ENCODE results near the gene ATRAID.

ATRAID gene

GRCh38 chr2:27221166-27221565 is 9.3 kb downstream of the ATRAID start:
- DNase-seq: no peak

GRCh38 chr2:27222407-27222806 is 10.6 kb downstream of the ATRAID start:
- DNase-seq: no peak

- DNase-seq: no peak
Measured at GRCh38 chr2:27223416-27223815, 11.6 kb downstream of the ATRAID start.

GRCh38 chr2:27225526-27225925 is 13.7 kb downstream of the ATRAID start:
- no peak for DNase-seq

GRCh38 chr2:27227501-27227900 is 15.7 kb downstream of the ATRAID start:
- no peak for DNase-seq

GRCh38 chr2:27231921-27232320 is 20.1 kb downstream of the ATRAID start:
- DNase-seq: no peak

GRCh38 chr2:27233341-27233740 is 21.5 kb downstream of the ATRAID start:
- no peak for DNase-seq

GRCh38 chr2:27236136-27236535 is 24.3 kb downstream of the ATRAID start:
- no peak for DNase-seq

- DNase-seq: no peak
Measured at GRCh38 chr2:27236626-27237025, 24.8 kb downstream of the ATRAID start.

GRCh38 chr2:27237341-27237945 is 25.6 kb downstream of the ATRAID start:
- DNase-seq: no peak

- DNase-seq: no peak
Measured at GRCh38 chr2:27238976-27239375, 27.1 kb downstream of the ATRAID start.

GRCh38 chr2:27240406-27240805 is 28.6 kb downstream of the ATRAID start:
- no peak for DNase-seq

- DNase-seq: no peak
Measured at GRCh38 chr2:27241761-27242613, 30.1 kb downstream of the ATRAID start.

- no peak for DNase-seq
Measured at GRCh38 chr2:27242614-27242951, 30.7 kb downstream of the ATRAID start.

- no peak for DNase-seq
Measured at GRCh38 chr2:27243391-27244130, 31.7 kb downstream of the ATRAID start.

GRCh38 chr2:27245116-27245515 is 33.3 kb downstream of the ATRAID start:
- DNase-seq: no peak

- DNase-seq: no peak
Measured at GRCh38 chr2:27245626-27246025, 33.8 kb downstream of the ATRAID start.

- DNase-seq: no peak
Measured at GRCh38 chr2:27247893-27248292, 36.1 kb downstream of the ATRAID start.

- DNase-seq: no peak
Measured at GRCh38 chr2:27249159-27249890, 37.5 kb downstream of the ATRAID start.

GRCh38 chr2:27249891-27250651 is 38.2 kb downstream of the ATRAID start:
- no peak for DNase-seq

- no peak for DNase-seq
Measured at GRCh38 chr2:27250652-27251379, 39.0 kb downstream of the ATRAID start.

- no peak for DNase-seq
Measured at GRCh38 chr2:27251766-27252165, 39.9 kb downstream of the ATRAID start.

Data from GDM1 (cell line).